ENCODE data around the gene CDKN1C.
A peak's percentile ranks its signal among the peaks of the same experiment; 100 is the strongest.

Gene CDKN1C

GRCh38 chr11:2868506-2869133 is 17.0 kb downstream of the CDKN1C start:
- H3K36me3 ChIP-seq (replicated peaks), result no peaks in the 10 kb centered on the region
- H3K27ac ChIP-seq, result no peak overlapping the region
- no peak overlapping the region for H3K4me3 ChIP-seq (ENCODE audit: low read depth, low read length)
- peaks cover 39% of the 10 kb centered on the region for H3K27me3 ChIP-seq (replicated peaks)
- DNase-seq, result no peak
- TF ChIP-seq CTCF (IDR thresholded peaks at IDR 0.05; ENCODE audit: low read depth, low read length, missing control alignments), result no peak
- in situ Hi-C loops (cut with HindIII; ENCODE audit: low pct_ligation_motif_present, low sequenced_read_pairs), result no loop called here

GRCh38 chr11:2867722-2868505 is 17.7 kb downstream of the CDKN1C start:
- in situ Hi-C loops (cut with HindIII; ENCODE audit: low pct_ligation_motif_present, low sequenced_read_pairs), result no loop called here
- no peak for DNase-seq
- Histone ChIP-seq H3K4me3 (ENCODE audit: low read depth, low read length) (no peak overlapping the region), H3K27me3 (replicated peaks) (peaks cover 46% of the 10 kb centered on the region), H3K27ac (no peak overlapping the region), H3K36me3 (replicated peaks) (no peaks in the 10 kb centered on the region)
- TF ChIP-seq CTCF (IDR thresholded peaks at IDR 0.05; ENCODE audit: low read depth, low read length, missing control alignments), result peak; percentile 22

GRCh38 chr11:2867142-2867541 is 18.4 kb downstream of the CDKN1C start:
- no peak overlapping the region for H3K4me3 ChIP-seq (ENCODE audit: low read depth, low read length)
- H3K36me3 ChIP-seq (replicated peaks), result no peaks in the 10 kb centered on the region
- peaks cover 53% of the 10 kb centered on the region for H3K27me3 ChIP-seq (replicated peaks)
- no peak for TF ChIP-seq CTCF (IDR thresholded peaks at IDR 0.05; ENCODE audit: low read depth, low read length, missing control alignments)
- in situ Hi-C loops (cut with HindIII; ENCODE audit: low pct_ligation_motif_present, low sequenced_read_pairs), result no loop called here
- H3K27ac ChIP-seq, result no peak overlapping the region
- no peak for DNase-seq

GRCh38 chr11:2865922-2866577 is 19.5 kb downstream of the CDKN1C start:
- H3K36me3 ChIP-seq (replicated peaks), result no peaks in the 10 kb centered on the region
- H3K27me3 ChIP-seq (replicated peaks), result peaks cover 57% of the 10 kb centered on the region
- no peak for TF ChIP-seq CTCF (IDR thresholded peaks at IDR 0.05; ENCODE audit: low read depth, low read length, missing control alignments)
- no peak overlapping the region for H3K4me3 ChIP-seq (ENCODE audit: low read depth, low read length)
- H3K27ac ChIP-seq, result no peak overlapping the region
- in situ Hi-C loops (cut with HindIII; ENCODE audit: low pct_ligation_motif_present, low sequenced_read_pairs), result no loop called here
- DNase-seq, result no peak

- no peak overlapping the region for H3K4me3 ChIP-seq (ENCODE audit: low read depth, low read length)
- H3K27ac ChIP-seq, result no peak overlapping the region
- in situ Hi-C loops (cut with HindIII; ENCODE audit: low pct_ligation_motif_present, low sequenced_read_pairs), result no loop called here
- TF ChIP-seq CTCF (IDR thresholded peaks at IDR 0.05; ENCODE audit: low read depth, low read length, missing control alignments), result no peak
- no peak for DNase-seq
- no peaks in the 10 kb centered on the region for H3K36me3 ChIP-seq (replicated peaks)
- peaks cover 51% of the 10 kb centered on the region for H3K27me3 ChIP-seq (replicated peaks)
These were observed 20.7 kb downstream of the CDKN1C start for GRCh38 chr11:2864901-2865300.

Measured in brain microvascular endothelial cell (primary cell).